Measurements from ENCODE around the gene SESN3. TPM values are rescaled to one million over a fixed set of nuclear protein-coding genes. Genes with fewer than 3 reads are reported as not detected.

Gene SESN3
- total and polyA plus RNA-seq, 2 experiments from 2014 or later, result 3.9 to 27.7 TPM

DNA sequence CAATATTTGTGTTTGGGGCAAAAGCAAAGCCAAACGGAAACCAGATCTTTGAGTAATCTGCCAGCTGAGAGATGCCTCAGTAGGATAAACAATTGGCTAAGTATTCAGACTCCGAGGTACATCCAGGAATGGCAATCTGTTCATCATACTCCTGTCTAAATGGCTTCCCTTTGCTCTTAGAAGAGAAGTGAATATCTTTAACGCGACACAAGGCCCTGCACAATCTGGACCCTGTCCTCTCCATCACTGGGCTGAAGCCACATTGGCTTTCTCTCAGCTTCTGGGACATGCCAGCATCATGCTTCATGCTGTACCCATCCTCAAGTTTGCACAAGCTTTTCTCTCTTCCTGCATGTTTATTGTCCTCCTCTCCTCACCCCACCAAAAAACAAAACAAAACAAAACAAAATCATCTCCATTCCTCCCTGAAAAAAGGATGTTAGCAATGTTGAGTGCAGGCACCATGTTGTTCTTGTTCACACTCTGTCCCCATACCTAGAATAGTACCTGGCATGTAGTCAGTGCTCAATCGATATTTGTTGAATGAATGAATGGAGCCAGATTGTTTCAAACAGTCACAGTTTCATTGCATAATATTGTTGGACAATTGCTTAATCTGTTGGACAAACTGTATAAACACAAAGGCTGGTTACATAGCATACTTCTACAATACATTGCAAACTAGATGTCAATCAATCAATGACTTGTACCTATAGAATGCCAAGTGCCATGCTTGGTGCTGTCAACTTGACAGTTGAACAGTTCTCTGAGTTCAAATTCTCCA is 38.2 kb upstream of the SESN3 start:
- TF ChIP-seq, protein P1, sequence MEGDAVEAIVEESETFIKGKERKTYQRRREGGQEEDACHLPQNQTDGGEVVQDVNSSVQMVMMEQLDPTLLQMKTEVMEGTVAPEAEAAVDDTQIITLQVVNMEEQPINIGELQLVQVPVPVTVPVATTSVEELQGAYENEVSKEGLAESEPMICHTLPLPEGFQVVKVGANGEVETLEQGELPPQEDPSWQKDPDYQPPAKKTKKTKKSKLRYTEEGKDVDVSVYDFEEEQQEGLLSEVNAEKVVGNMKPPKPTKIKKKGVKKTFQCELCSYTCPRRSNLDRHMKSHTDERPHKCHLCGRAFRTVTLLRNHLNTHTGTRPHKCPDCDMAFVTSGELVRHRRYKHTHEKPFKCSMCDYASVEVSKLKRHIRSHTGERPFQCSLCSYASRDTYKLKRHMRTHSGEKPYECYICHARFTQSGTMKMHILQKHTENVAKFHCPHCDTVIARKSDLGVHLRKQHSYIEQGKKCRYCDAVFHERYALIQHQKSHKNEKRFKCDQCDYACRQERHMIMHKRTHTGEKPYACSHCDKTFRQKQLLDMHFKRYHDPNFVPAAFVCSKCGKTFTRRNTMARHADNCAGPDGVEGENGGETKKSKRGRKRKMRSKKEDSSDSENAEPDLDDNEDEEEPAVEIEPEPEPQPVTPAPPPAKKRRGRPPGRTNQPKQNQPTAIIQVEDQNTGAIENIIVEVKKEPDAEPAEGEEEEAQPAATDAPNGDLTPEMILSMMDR (IDR thresholded peaks at IDR 0.05; ENCODE audit: low read depth, low read length), result no peak
- H3K27me3 ChIP-seq, result no peaks in the 10 kb centered on the region

DNA sequence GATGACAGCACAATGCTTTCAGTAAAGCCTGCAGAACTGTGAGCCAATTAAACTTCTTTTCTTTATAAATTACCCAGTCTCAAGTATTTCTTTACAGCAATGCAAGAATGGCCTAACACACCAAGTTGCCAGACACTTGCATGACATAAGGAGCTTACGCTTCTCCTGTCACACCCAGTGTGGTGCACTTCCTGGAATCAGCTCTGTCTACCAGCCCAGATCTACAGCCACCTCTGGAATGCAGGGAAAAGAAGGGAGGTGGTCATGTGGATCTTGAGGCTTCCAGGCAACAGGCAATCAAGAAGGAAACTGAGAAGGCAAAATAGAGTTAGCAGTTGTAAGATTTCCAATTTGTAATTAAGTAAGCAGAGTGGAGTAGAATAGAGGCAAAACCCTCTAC is 37.4 kb upstream of the SESN3 start:
- H3K36me3 ChIP-seq, result no peaks in the 10 kb centered on the region
- H3K4me3 ChIP-seq, result no peak overlapping the region
- H3K4me1 ChIP-seq (ENCODE audit: low read depth), result peaks cover 11% of the 10 kb centered on the region
- no peaks in the 10 kb centered on the region for H3K9me3 ChIP-seq (ENCODE audit: low read depth)
- H3K27me3 ChIP-seq, result no peaks in the 10 kb centered on the region
- TF ChIP-seq, protein P1 (IDR thresholded peaks at IDR 0.05; ENCODE audit: low read depth, low read length), result no peak
- no peak for DNase-seq (ENCODE audit: low read depth in 1 of 2, low spot score in 1 of 2)
- no peak overlapping the region for H3K27ac ChIP-seq

More for the DNA sequence above, 38.2 kb upstream of the SESN3 start:
- no peak overlapping the region for H3K27ac ChIP-seq
- peaks cover 8% of the 10 kb centered on the region for H3K4me1 ChIP-seq (ENCODE audit: low read depth)
- no peaks in the 10 kb centered on the region for H3K9me3 ChIP-seq (ENCODE audit: low read depth)
- H3K36me3 ChIP-seq, result no peaks in the 10 kb centered on the region
- no peak for DNase-seq (ENCODE audit: low read depth in 1 of 2, low spot score in 1 of 2)
- no peak overlapping the region for H3K4me3 ChIP-seq

DNA sequence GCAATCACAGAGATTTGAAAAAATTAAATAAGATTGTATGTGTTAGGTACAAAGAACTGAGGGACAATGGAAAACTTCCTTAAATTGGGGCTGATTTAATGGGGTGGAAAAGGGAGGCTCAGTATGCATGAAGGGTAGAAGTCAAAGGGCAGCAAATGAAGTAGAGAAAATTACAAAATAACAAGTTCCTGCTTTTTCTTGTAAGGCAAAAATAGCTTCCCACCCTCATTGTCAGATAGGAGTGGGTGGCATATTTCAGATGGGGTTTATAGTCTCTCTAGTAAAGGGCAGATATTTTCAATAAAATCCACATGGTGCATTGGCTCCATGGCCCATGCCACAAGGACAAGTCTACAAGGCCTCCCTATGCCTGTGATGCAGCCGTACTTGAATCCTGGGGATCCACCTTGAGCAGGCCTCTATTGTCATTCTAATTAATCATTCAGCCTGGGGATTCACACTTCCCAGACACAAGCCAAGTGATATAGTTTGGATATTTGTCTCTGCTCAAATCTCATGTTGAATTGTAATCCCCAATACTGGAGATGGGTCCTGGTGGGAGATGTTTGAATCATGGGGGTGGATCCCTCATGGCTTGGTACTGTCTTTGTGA is 36.7 kb upstream of the SESN3 start:
- H3K4me3 ChIP-seq, result no peak overlapping the region
- TF ChIP-seq, protein P1 (IDR thresholded peaks at IDR 0.05; ENCODE audit: low read depth, low read length), result no peak
- no peaks in the 10 kb centered on the region for H3K27me3 ChIP-seq
- no peak overlapping the region for H3K27ac ChIP-seq
- H3K36me3 ChIP-seq, result no peaks in the 10 kb centered on the region
- H3K4me1 ChIP-seq (ENCODE audit: low read depth), result peaks cover 13% of the 10 kb centered on the region
- no peaks in the 10 kb centered on the region for H3K9me3 ChIP-seq (ENCODE audit: low read depth)
- no peak for DNase-seq (ENCODE audit: low read depth in 1 of 2, low spot score in 1 of 2)

DNA sequence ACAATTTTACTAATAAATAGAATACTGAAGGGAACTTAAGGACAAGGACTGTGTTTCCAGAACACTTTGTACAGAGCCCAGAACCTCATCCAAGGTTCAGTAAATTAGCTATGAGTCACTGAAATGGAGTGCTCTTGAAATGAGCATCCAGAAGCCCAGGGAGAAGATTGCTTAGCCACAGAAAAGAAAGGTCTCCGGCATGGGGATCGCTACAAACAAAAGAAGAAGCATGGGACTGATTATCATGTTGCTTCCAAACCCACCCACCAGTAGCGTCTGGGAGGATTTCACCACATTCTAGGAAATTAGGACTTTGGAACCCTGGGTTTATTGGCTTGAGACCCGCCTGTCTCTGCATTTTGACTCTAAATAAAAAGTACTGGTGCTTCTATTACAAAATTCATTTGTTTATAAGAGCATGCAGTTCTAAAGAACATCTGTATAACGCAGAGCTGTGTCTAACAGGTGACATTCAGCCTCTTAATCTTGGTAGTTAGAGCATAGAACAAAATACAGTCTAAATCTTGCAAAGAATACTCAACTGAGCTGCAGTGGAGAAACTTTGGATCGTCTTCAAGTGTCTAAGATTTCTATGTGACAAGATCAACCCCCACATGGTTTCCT is 35.9 kb upstream of the SESN3 start:
- peaks cover 13% of the 10 kb centered on the region for H3K4me1 ChIP-seq (ENCODE audit: low read depth)
- DNase-seq (ENCODE audit: low read depth in 1 of 2, low spot score in 1 of 2), result peak in 1 of 2 donors; percentile 24
- TF ChIP-seq, protein P1 (IDR thresholded peaks at IDR 0.05; ENCODE audit: low read depth, low read length), result no peak
- no peak overlapping the region for H3K4me3 ChIP-seq
- H3K27ac ChIP-seq, result no peak overlapping the region
- H3K27me3 ChIP-seq, result no peaks in the 10 kb centered on the region
- H3K9me3 ChIP-seq (ENCODE audit: low read depth), result no peaks in the 10 kb centered on the region
- H3K36me3 ChIP-seq, result no peaks in the 10 kb centered on the region

DNA sequence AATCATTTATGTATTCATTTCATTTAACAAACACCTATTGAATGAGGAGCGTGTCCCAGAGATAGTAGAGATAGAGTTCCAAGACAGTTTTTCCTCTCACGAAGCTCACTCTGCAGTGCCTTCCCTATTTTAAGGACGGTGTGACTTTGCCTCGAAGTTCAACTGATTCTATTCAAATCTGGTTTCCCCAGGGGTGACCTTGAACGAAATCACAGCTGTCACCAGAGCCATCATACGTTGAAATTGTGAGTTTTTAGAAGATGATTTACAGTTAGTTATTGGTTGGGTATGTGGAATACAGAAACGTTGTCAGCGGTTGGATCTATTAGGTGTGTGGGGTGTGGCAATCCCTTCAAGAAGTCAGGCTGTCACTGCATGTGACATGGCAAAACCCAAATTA is 33.9 kb upstream of the SESN3 start:
- TF ChIP-seq, protein P1 (IDR thresholded peaks at IDR 0.05; ENCODE audit: low read depth, low read length), result no peak
- Histone ChIP-seq H3K4me1 (ENCODE audit: low read depth) (peaks cover 13% of the 10 kb centered on the region), H3K27me3 (no peaks in the 10 kb centered on the region), H3K4me3 (no peak overlapping the region), H3K36me3 (no peaks in the 10 kb centered on the region), H3K9me3 (ENCODE audit: low read depth) (no peaks in the 10 kb centered on the region), H3K27ac (no peak overlapping the region)
- no peak for DNase-seq (ENCODE audit: low read depth in 1 of 2, low spot score in 1 of 2)

Measured in cardiac muscle cell (in vitro differentiated cells and primary cell).